Loucy (cell line): ENCODE results near the gene ZNF438.

Source experiments
- EZH2phosphoT487 ChIP-seq: fragments of 200-600 bp; IDR thresholded peaks from 2 replicates; pipeline ENCODE4 v1.6.1; 2018; ENCODE audit warnings: antibody characterized with exemption, mild to moderate bottlenecking, moderate library complexity, borderline replicate concordance
- TF ChIP-seq, protein P1 (sequence below): fragments of 200-600 bp; sonication (generic); conservative IDR thresholded peaks from 2 replicates; pipeline ENCODE4 v1.5.1; 2014; ENCODE audit warnings: mild to moderate bottlenecking, antibody characterized with exemption, low read length

DNA sequence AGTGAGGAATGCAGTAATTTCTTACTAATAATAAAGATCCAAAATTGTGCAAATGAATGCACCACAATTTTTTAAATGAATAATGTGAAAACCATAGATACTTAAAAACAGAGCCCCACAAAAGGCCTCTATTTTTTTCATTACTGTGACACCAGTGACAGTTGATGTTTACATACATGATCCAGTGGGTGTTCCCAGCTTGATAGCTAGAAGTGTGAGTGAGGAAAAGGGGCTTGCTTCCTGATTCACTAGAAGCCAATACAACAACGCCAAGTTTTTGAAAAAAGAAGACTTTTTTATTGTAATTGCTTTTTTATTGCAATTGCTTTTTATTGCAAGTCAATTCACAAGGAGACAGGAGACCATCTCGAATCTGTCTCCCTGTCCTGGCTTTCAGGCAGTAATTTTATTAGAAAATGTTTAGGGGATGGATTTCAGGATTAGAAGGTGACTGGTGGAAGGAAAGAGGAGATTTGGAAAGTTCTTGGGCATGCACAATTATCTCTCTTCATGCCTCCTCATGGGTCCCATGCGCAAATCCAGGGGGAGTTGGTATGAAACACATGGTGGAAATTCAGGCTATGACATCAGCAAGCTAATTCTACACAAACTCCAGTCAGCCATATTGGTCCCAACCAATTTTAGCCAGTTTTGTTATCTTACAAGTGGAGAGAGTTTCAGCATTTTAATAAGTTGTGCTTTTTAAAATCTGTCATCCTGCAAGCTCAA lies 44.4 kb upstream of the ZNF438 start:
- TF ChIP-seq, protein P1, sequence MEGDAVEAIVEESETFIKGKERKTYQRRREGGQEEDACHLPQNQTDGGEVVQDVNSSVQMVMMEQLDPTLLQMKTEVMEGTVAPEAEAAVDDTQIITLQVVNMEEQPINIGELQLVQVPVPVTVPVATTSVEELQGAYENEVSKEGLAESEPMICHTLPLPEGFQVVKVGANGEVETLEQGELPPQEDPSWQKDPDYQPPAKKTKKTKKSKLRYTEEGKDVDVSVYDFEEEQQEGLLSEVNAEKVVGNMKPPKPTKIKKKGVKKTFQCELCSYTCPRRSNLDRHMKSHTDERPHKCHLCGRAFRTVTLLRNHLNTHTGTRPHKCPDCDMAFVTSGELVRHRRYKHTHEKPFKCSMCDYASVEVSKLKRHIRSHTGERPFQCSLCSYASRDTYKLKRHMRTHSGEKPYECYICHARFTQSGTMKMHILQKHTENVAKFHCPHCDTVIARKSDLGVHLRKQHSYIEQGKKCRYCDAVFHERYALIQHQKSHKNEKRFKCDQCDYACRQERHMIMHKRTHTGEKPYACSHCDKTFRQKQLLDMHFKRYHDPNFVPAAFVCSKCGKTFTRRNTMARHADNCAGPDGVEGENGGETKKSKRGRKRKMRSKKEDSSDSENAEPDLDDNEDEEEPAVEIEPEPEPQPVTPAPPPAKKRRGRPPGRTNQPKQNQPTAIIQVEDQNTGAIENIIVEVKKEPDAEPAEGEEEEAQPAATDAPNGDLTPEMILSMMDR = no peak
- no peak for TF ChIP-seq EZH2phosphoT487
